Breast epithelium (tissue), 3 donors: ENCODE data around the gene ABITRAM.

Experiments used
- CTCF ChIP-seq, 3 donors: fragments of 450-650 bp; IDR thresholded peaks; one replicate each; pipeline ENCODE4 v1.5.1; 2016 to 2017; ENCODE audit warnings: antibody characterized with exemption in 3 of 3, mild to moderate bottlenecking in 3 of 3, moderate library complexity in 3 of 3
- POLR2A ChIP-seq: fragments of 450-650 bp; IDR thresholded peaks from one replicate; pipeline ENCODE4 v1.6.1; 2016; ENCODE audit warnings: antibody characterized with exemption, mild to moderate bottlenecking, moderate library complexity

GRCh38 chr9:108983885-108984284 is 49.7 kb downstream of the ABITRAM start:
- TF ChIP-seq CTCF (IDR thresholded peaks at IDR 0.05) (no peak), POLR2A (no peak)
